PC-3 (cell line): Measurements from ENCODE around the gene MAPK13. TPM values are rescaled to one million over a fixed set of nuclear protein-coding genes. Genes with fewer than 3 reads are reported as not detected.

Experiments used
- ATAC-seq: fragments of 200-7000 bp; cut with Tn5 transposase; 2 replicates; pipeline ENCODE4 v1.9.1; 2020; ENCODE audit warnings: mild to moderate bottlenecking, moderate library complexity
- BruUV-seq: library from RNA; stranded (reverse); fragments of 400-500 nt; replicated peaks from 2 replicates; lab custom pipeline; 2021; lab: Mats Ljungman, UMichigan
- CTCF ChIA-PET: fragments of 300-600 bp; sonication (Branson Sonifier 250); formaldehyde crosslinking; loops from one replicate; lab custom pipeline; 2022; ENCODE audit warnings: antibody characterized with exemption; lab: Charles Lee
- POLR2A ChIA-PET: fragments of 300-600 bp; sonication (Branson Sonifier 250); formaldehyde crosslinking; loops from one replicate; lab custom pipeline; 2022; ENCODE audit warnings: antibody characterized with exemption; ENCODE audit not compliant: unreplicated experiment; lab: Charles Lee
- DNase-seq: peaks from one replicate; pipeline ENCODE4 v3.0.0-alpha.2; 2015
- H2AFZ ChIP-seq: fragments of 300-600 bp; sonication (generic); 2 replicates; pipeline ENCODE4 v1.6.0; 2016; ENCODE audit warnings: antibody characterized with exemption, low read length
- H3F3A ChIP-seq: fragments of 300-600 bp; sonication (generic); one replicate; pipeline ENCODE4 v1.6.0; 2017; ENCODE audit warnings: antibody characterized with exemption, low read length, control low read depth, mild to moderate bottlenecking; ENCODE audit not compliant: unreplicated experiment
- H3K27ac ChIP-seq: fragments of 300-600 bp; sonication (generic); 2 replicates; pipeline ENCODE4 v1.5.1; 2016; ENCODE audit warnings: mild to moderate bottlenecking, low read length
- H3K27me3 ChIP-seq: fragments of 300-600 bp; sonication (generic); 2 replicates; pipeline ENCODE4 v1.6.1; 2016; ENCODE audit warnings: low read length, mixed read lengths
- H3K36me3 ChIP-seq: fragments of 300-600 bp; sonication (generic); 2 replicates; pipeline ENCODE4 v1.6.1; 2016; ENCODE audit warnings: low read depth, mixed run types, low read length, mixed read lengths
- H3K4me1 ChIP-seq: fragments of 300-600 bp; sonication (generic); 2 replicates; pipeline ENCODE4 v1.5.1; 2016; ENCODE audit warnings: low read length; ENCODE audit not compliant: insufficient read depth
- H3K4me2 ChIP-seq: fragments of 300-600 bp; sonication (generic); 2 replicates; pipeline ENCODE4 v1.6.0; 2016; ENCODE audit warnings: low read length
- H3K4me3 ChIP-seq: fragments of 300-600 bp; sonication (generic); 2 replicates; pipeline ENCODE4 v1.5.1; 2016; ENCODE audit warnings: mild to moderate bottlenecking, low read length, mixed read lengths
- H3K79me2 ChIP-seq: fragments of 300-600 bp; sonication (generic); 2 replicates; pipeline ENCODE4 v1.6.1; 2017; ENCODE audit warnings: low read length, mixed read lengths
- H3K9ac ChIP-seq: fragments of 300-600 bp; sonication (generic); 2 replicates; pipeline ENCODE4 v1.6.0; 2016; ENCODE audit warnings: mild to moderate bottlenecking, low read length
- H3K9me2 ChIP-seq: fragments of 300-600 bp; sonication (generic); replicated peaks from 2 replicates; pipeline ENCODE4 v1.6.1; 2016; ENCODE audit warnings: mixed run types, low read length, mixed read lengths
- H3K9me3 ChIP-seq: fragments of 300-600 bp; sonication (generic); 2 replicates; pipeline ENCODE4 v1.6.1; 2016; ENCODE audit warnings: low read length, mixed read lengths
- H4K20me1 ChIP-seq: fragments of 300-600 bp; sonication (generic); 2 replicates; pipeline ENCODE4 v1.6.1; 2016; ENCODE audit warnings: low read length, mixed read lengths
- CTCF ChIP-seq: fragments of 300-600 bp; sonication (generic); conservative IDR thresholded peaks from 2 replicates; pipeline ENCODE4 v1.5.1; 2017; ENCODE audit warnings: antibody characterized with exemption, low read depth, mild to moderate bottlenecking, low read length
- EZH2 ChIP-seq: fragments of 300-600 bp; sonication (generic); IDR thresholded peaks from one replicate; pipeline ENCODE4 v1.6.1; 2017; ENCODE audit warnings: antibody characterized with exemption, mild to moderate bottlenecking, low read length; ENCODE audit not compliant: unreplicated experiment
- EZH2phosphoT487 ChIP-seq: fragments of 300-600 bp; sonication (generic); IDR thresholded peaks from 2 replicates; pipeline ENCODE4 v1.6.1; 2018; ENCODE audit warnings: mild to moderate bottlenecking, antibody characterized with exemption, low read length, borderline replicate concordance
- intact Hi-C: fragments of 100-400 bp; cut with micrococcal nuclease; formaldehyde crosslinking; loops from 2 replicates; pipeline ENCODE4 v1.9.0; 2023
- total RNA-seq: library from RNA; depleted of rRNA; stranded (reverse); fragments of >200 nt; gene quantifications from 2 replicates; pipeline ENCODE4 v1.2.3, GENCODE V29; 2014

The MAPK13 gene
- total RNA-seq, 1 experiment from 2014 or later, result 41.4 TPM

GRCh38 chr6:36111526-36111925, 18.8 kb upstream of the MAPK13 start:
- ATAC-seq, result no peak
- Histone ChIP-seq H3K9me2 (no peaks in the 10 kb centered on the region), H3K4me3 (no peak overlapping the region), H2AFZ (no peak overlapping the region), H3K27me3 (no peaks in the 10 kb centered on the region), H3K4me2 (no peak overlapping the region), H3K4me1 (no peaks in the 10 kb centered on the region), H3K9me3 (no peaks in the 10 kb centered on the region), H3K27ac (no peak overlapping the region), H4K20me1 (no peaks in the 10 kb centered on the region), H3K79me2 (no peaks in the 10 kb centered on the region), H3K9ac (no peak overlapping the region), H3F3A (no peaks in the 10 kb centered on the region), H3K36me3 (peaks cover 30% of the 10 kb centered on the region)
- BruUV-seq, result no TSS peak
- no peak for DNase-seq
- ChIA-PET POLR2A (no interaction called here), CTCF (no interaction called here)
- intact Hi-C loops, result no loop called here
- TF ChIP-seq CTCF, result no peak
- TF ChIP-seq EZH2, result no peak
- no peak for TF ChIP-seq EZH2phosphoT487

- Histone ChIP-seq H2AFZ (no peak overlapping the region), H3K79me2 (no peaks in the 10 kb centered on the region), H3K9ac (no peak overlapping the region), H4K20me1 (no peaks in the 10 kb centered on the region), H3K4me1 (no peaks in the 10 kb centered on the region), H3K9me2 (no peaks in the 10 kb centered on the region), H3K9me3 (no peaks in the 10 kb centered on the region), H3K36me3 (peaks cover 20% of the 10 kb centered on the region), H3F3A (no peaks in the 10 kb centered on the region), H3K27ac (no peak overlapping the region), H3K4me3 (no peak overlapping the region), H3K4me2 (no peak overlapping the region), H3K27me3 (no peaks in the 10 kb centered on the region)
- intact Hi-C loops, result no loop called here
- DNase-seq (peak; percentile 13), ATAC-seq (no peak)
- TF ChIP-seq EZH2 (no peak), EZH2phosphoT487 (no peak), CTCF (no peak)
- POLR2A ChIA-PET, result no interaction called here
- BruUV-seq, result no TSS peak
- CTCF ChIA-PET, result no interaction called here
Measured at GRCh38 chr6:36113049-36113448, 17.3 kb upstream of the MAPK13 start.

GRCh38 chr6:36113703-36114102, 16.6 kb upstream of the MAPK13 start:
- H3K9me2 ChIP-seq, result no peaks in the 10 kb centered on the region
- ChIA-PET CTCF (no interaction called here), POLR2A (no interaction called here)
- BruUV-seq, result no TSS peak
- intact Hi-C loops, result no loop called here
- no peak overlapping the region for H3K9ac ChIP-seq
- no peaks in the 10 kb centered on the region for H3K79me2 ChIP-seq
- H4K20me1 ChIP-seq, result no peaks in the 10 kb centered on the region
- no peak overlapping the region for H2AFZ ChIP-seq
- H3K9me3 ChIP-seq, result no peaks in the 10 kb centered on the region
- peaks cover 14% of the 10 kb centered on the region for H3K36me3 ChIP-seq
- no peak overlapping the region for H3K4me2 ChIP-seq
- DNase-seq (no peak), ATAC-seq (no peak)
- no peak overlapping the region for H3K4me3 ChIP-seq
- H3K27me3 ChIP-seq, result no peaks in the 10 kb centered on the region
- TF ChIP-seq EZH2 (no peak), EZH2phosphoT487 (no peak), CTCF (no peak)
- H3F3A ChIP-seq, result no peaks in the 10 kb centered on the region
- H3K27ac ChIP-seq, result no peak overlapping the region
- no peaks in the 10 kb centered on the region for H3K4me1 ChIP-seq
